Caco-2 (cell line): Measurements from ENCODE around the gene CDKN2A. TPM values are rescaled to one million over a fixed set of nuclear protein-coding genes. Genes with fewer than 3 reads are reported as not detected.

Experiments used
- Bru-seq: library from RNA; stranded (reverse); fragments of 400-500 nt; gene quantifications from one replicate; lab custom pipeline; 2021; lab: Mats Ljungman, UMichigan
- BruChase-seq, 2 experiments: library from RNA; stranded (reverse); fragments of 400-500 nt; gene quantifications; one replicate each; lab custom pipeline; 2021; lab: Mats Ljungman, UMichigan
- BruUV-seq: library from RNA; stranded (reverse); fragments of 400-500 nt; replicated peaks from 2 replicates; lab custom pipeline; 2021; lab: Mats Ljungman, UMichigan
- CTCF ChIA-PET: fragments of 300-600 bp; sonication (Branson Sonifier 250); formaldehyde crosslinking; loops from one replicate; lab custom pipeline; 2022; ENCODE audit warnings: antibody characterized with exemption; lab: Charles Lee
- POLR2A ChIA-PET: fragments of 300-600 bp; sonication (Branson Sonifier 250); formaldehyde crosslinking; loops from one replicate; lab custom pipeline; 2022; ENCODE audit warnings: antibody characterized with exemption; lab: Charles Lee
- DNase-seq, 2 experiments: peaks; one replicate each; pipeline versions ENCODE4 v3.0.0 to v3.0.0-alpha.2; 2020 to 2022
- H3K27me3 ChIP-seq: replicated peaks from 2 replicates; pipeline ENCODE4 v1.6.0; 2011; ENCODE audit warnings: low read length; ENCODE audit not compliant: control insufficient read depth, insufficient read depth
- H3K36me3 ChIP-seq: 2 replicates; pipeline ENCODE4 v1.5.1; 2011; ENCODE audit warnings: low read length; ENCODE audit not compliant: control insufficient read depth, insufficient read depth
- H3K4me1 ChIP-seq: fragments of 250-450 bp; sonication (Bioruptor Pico); 2 replicates; pipeline ENCODE4 v1.5.1; 2020; ENCODE audit warnings: mild to moderate bottlenecking
- H3K4me3 ChIP-seq: 2 replicates; pipeline ENCODE4 v1.5.1; 2011; ENCODE audit warnings: low read depth, mild to moderate bottlenecking, control low read depth, low read length
- H3K9me3 ChIP-seq: fragments of 250-450 bp; sonication (Bioruptor Pico); 2 replicates; pipeline ENCODE4 v1.5.1; 2020; ENCODE audit warnings: mild to moderate bottlenecking, moderate library complexity
- H3K27ac Mint-ChIP-seq: one replicate; pipeline ENCODE4 v1.8.0; 2022; ENCODE audit warnings: mixed read lengths; ENCODE audit not compliant: unreplicated experiment
- H3K27me3 Mint-ChIP-seq: one replicate; pipeline ENCODE4 v1.8.0; 2022; ENCODE audit warnings: mixed read lengths; ENCODE audit not compliant: insufficient read depth, unreplicated experiment
- H3K36me3 Mint-ChIP-seq: one replicate; pipeline ENCODE4 v1.8.0; 2022; ENCODE audit warnings: mild to moderate bottlenecking, mixed read lengths; ENCODE audit not compliant: insufficient read depth, unreplicated experiment
- H3K4me1 Mint-ChIP-seq: one replicate; pipeline ENCODE4 v1.8.0; 2022; ENCODE audit warnings: low read depth, mixed read lengths; ENCODE audit not compliant: unreplicated experiment
- H3K4me3 Mint-ChIP-seq: one replicate; pipeline ENCODE4 v1.8.0; 2022; ENCODE audit warnings: mild to moderate bottlenecking, moderate library complexity, mixed read lengths; ENCODE audit not compliant: unreplicated experiment
- H3K9me3 Mint-ChIP-seq: one replicate; pipeline ENCODE4 v1.8.0; 2022; ENCODE audit warnings: mixed read lengths; ENCODE audit not compliant: unreplicated experiment
- intact Hi-C: fragments of 100-400 bp; cut with micrococcal nuclease; formaldehyde crosslinking; loops from one replicate; pipeline ENCODE4 v1.10.0; 2022; ENCODE audit not compliant: unreplicated experiment
- long read RNA-seq: library from polyadenylated mRNA; stranded (forward); transcript quantifications from one replicate; pipeline ENCODE4 v2.0.0, GENCODE V29; 2022
- total RNA-seq: library from RNA; stranded (reverse); gene quantifications from 2 replicates; pipeline ENCODE4 v1.2.3, GENCODE V29; 2022
- TF ChIP-seq, protein P1 (sequence below), 2 experiments: fragments of 200-600 bp in 1 of 2; IDR thresholded peaks; 1 replicate in 1 of 2; 2 replicates in 1 of 2; pipeline versions ENCODE4 v1.5.1 to v1.8.0; 2011 to 2022; ENCODE audit warnings: antibody characterized with exemption in 1 of 2, control low read depth in 1 of 2, inconsistent platforms in 1 of 2, low read depth in 1 of 2, low read length in 1 of 2, mild to moderate bottlenecking in 1 of 2, moderate library complexity in 1 of 2; ENCODE audit not compliant: insufficient read depth in 1 of 2, severe bottlenecking in 1 of 2, unreplicated experiment in 1 of 2

CDKN2A gene
- 46.6 and 48.0 TPM in 2 replicates for total RNA-seq
- Bru-seq, nascent RNA = percentile 75 among the genes with signal in this experiment
- percentile 71 among the genes with signal in this experiment for BruChase-seq, experiment 1, labeled RNA remaining after a 2-hour chase
- percentile 60 among the genes with signal in this experiment for BruChase-seq, experiment 2, labeled RNA remaining after a 6-hour chase
- long read RNA-seq, transcript CDKN2A-214 (3 exons, 1,283 nt) = major isoform, 96 of 97 reads
- long read RNA-seq, partial matches to known transcripts = 0 of 97 reads
- long read RNA-seq, other reads (novel, unspliced or antisense) = 1 of 97 reads

DNA sequence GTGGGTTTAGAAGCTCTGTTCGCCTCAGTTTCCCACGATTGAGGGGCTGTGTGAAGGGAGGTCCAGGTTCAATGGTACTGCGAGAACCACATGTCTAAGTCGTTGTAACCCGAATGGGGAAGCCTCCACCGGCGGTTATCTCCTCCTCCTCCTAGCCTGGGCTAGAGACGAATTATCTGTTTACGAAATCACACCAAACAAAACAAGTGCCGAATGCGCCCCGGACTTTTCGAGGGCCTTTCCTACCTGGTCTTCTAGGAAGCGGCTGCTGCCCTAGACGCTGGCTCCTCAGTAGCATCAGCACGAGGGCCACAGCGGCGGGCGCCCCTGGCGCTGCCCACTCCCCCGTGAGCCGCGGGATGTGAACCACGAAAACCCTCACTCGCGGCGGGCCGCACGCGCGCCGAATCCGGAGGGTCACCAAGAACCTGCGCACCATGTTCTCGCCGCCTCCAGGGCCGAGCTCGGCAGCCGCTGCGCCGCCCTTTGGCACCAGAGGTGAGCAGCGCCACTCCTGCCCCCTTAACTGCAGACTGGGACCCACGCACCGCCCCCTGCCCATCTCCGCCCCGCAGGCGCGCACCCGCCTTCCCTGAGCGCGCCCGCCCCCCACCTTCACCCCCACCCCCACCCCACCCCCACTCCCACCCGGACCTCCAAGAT lies at the start of gene CDKN2A:
CDKN2A (minus strand) TSS at position 500 of the 663 bp plus-strand sequence.
- intact Hi-C loops = loop anchor here (1.0 kb wide), 2 partner anchors 15 to 181 kb away; partner anchors contain the start of gene CDKN2B
- Histone ChIP-seq H3K36me3 (no peaks in the 10 kb centered on the region), H3K9me3 (no peaks in the 10 kb centered on the region), H3K4me3 (peak within 1 kb of the TSS; percentile 60), H3K27me3 (no peaks in the 10 kb centered on the region), H3K4me1 (peaks cover 3% of the 10 kb centered on the region; the same call in 1 of the 2 replicates)
- Mint-ChIP-seq H3K4me1 (peaks cover 9% of the 10 kb centered on the region), H3K27ac (peak within 1 kb of the TSS; percentile 90), H3K27me3 (no peaks in the 10 kb centered on the region), H3K4me3 (peak within 1 kb of the TSS; percentile 86), H3K9me3 (no peaks in the 10 kb centered on the region), H3K36me3 (peaks cover 6% of the 10 kb centered on the region)
- DNase-seq = peak; percentile 81 to 82
- ChIA-PET POLR2A (interaction anchor here (0.6 to 1.5 kb wide), 4 partner anchors 15 to 180 kb away, joined by 3 to 9 read pairs (median 4); partner anchors contain the start of gene CDKN2B), CTCF (interaction anchor here (0.6 to 2.2 kb wide), 8 partner anchors 15 to 250 kb away, joined by 3 to 13 read pairs (median 4); partner anchors contain the start of gene CDKN2B)
- TF ChIP-seq, protein P1, sequence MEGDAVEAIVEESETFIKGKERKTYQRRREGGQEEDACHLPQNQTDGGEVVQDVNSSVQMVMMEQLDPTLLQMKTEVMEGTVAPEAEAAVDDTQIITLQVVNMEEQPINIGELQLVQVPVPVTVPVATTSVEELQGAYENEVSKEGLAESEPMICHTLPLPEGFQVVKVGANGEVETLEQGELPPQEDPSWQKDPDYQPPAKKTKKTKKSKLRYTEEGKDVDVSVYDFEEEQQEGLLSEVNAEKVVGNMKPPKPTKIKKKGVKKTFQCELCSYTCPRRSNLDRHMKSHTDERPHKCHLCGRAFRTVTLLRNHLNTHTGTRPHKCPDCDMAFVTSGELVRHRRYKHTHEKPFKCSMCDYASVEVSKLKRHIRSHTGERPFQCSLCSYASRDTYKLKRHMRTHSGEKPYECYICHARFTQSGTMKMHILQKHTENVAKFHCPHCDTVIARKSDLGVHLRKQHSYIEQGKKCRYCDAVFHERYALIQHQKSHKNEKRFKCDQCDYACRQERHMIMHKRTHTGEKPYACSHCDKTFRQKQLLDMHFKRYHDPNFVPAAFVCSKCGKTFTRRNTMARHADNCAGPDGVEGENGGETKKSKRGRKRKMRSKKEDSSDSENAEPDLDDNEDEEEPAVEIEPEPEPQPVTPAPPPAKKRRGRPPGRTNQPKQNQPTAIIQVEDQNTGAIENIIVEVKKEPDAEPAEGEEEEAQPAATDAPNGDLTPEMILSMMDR (IDR thresholded peaks at IDR 0.05; ENCODE audit: insufficient read depth in 1 of 2, low read depth in 1 of 2, low read length in 1 of 2, severe bottlenecking in 1 of 2, unreplicated experiment in 1 of 2) = no peak
- BruUV-seq = no TSS peak

DNA sequence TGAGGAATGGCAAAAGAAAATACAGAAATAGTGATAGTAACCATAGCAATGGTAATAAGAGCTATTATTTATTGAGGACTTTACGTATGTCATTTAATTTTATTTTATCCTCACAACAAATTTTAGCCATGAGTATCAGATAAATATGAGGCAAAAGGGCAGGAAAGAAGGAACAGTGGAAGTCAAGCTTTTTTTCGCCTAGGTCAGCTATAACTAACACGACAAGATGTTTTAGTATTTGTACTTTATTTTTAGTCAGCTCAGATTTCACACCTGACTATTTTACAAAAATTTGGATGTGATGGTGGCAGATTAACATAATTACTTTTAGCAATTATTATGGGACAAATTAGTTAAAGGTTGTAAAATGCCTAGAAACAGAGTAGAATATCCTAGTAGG lies 49.7 kb upstream of the CDKN2A start:
- Mint-ChIP-seq H3K4me3 (no peak overlapping the region), H3K36me3 (peaks cover 6% of the 10 kb centered on the region), H3K4me1 (no peaks in the 10 kb centered on the region), H3K27ac (no peak overlapping the region), H3K9me3 (no peaks in the 10 kb centered on the region), H3K27me3 (no peaks in the 10 kb centered on the region)
- H3K4me3 ChIP-seq = no peak overlapping the region
- no peaks in the 10 kb centered on the region for H3K36me3 ChIP-seq
- ChIA-PET POLR2A (no interaction called here), CTCF (no interaction called here)
- BruUV-seq = no TSS peak
- DNase-seq = no peak
- no peaks in the 10 kb centered on the region for H3K27me3 ChIP-seq
- TF ChIP-seq, protein P1 (IDR thresholded peaks at IDR 0.05; ENCODE audit: insufficient read depth in 1 of 2, low read depth in 1 of 2, low read length in 1 of 2, severe bottlenecking in 1 of 2, unreplicated experiment in 1 of 2) = no peak
- intact Hi-C loops = loop anchor here (2.0 kb wide), 2 partner anchors 75 to 195 kb away; no protein-coding TSS in a partner anchor
- H3K4me1 ChIP-seq = peaks cover 36% of the 10 kb centered on the region
- H3K9me3 ChIP-seq = no peaks in the 10 kb centered on the region

DNA sequence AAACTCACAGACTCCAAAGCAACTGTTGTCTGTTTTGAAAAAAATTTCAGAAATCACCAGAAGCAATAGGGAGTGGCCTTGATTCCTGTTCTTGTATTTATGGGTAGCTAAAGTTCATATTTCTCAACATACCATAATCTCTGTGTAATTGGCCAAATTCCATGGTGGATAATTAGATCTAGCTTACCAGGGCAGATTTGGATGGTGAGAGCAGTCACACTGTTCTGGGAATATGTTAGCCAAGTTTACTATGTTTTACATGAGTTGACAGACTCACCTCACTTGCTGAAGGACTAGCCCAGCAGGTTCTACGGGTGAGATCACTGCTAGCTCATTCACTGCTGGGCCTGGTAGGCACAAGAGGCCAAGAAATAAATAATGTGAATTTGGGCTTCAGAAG lies 47.6 kb upstream of the CDKN2A start:
- CTCF ChIA-PET = interaction anchor here (0.9 to 1.7 kb wide), 2 partner anchors 33 to 78 kb away, joined by 3 to 7 read pairs; partner anchors contain the start of gene CDKN2B
- intact Hi-C loops = loop anchor here (2.0 kb wide), 2 partner anchors 77 to 197 kb away; no protein-coding TSS in a partner anchor
- no peaks in the 10 kb centered on the region for H3K4me1 Mint-ChIP-seq
- peak; percentile 59 to 63 for DNase-seq
- no peaks in the 10 kb centered on the region for H3K27me3 ChIP-seq
- H3K9me3 ChIP-seq = no peaks in the 10 kb centered on the region
- TF ChIP-seq, protein P1 (IDR thresholded peaks at IDR 0.05; ENCODE audit: insufficient read depth in 1 of 2, low read depth in 1 of 2, low read length in 1 of 2, severe bottlenecking in 1 of 2, unreplicated experiment in 1 of 2) = no peak
- H3K4me1 ChIP-seq = peaks cover 30% of the 10 kb centered on the region
- H3K36me3 Mint-ChIP-seq = peaks cover 6% of the 10 kb centered on the region
- no peak overlapping the region for H3K4me3 ChIP-seq
- POLR2A ChIA-PET = interaction anchor here (0.6 kb wide), 2 partner anchors 33 to 81 kb away, joined by 3 to 9 read pairs; no protein-coding TSS in a partner anchor
- H3K9me3 Mint-ChIP-seq = no peaks in the 10 kb centered on the region
- no peaks in the 10 kb centered on the region for H3K27me3 Mint-ChIP-seq
- no peak overlapping the region for H3K4me3 Mint-ChIP-seq
- H3K36me3 ChIP-seq = no peaks in the 10 kb centered on the region
- no peak overlapping the region for H3K27ac Mint-ChIP-seq
- BruUV-seq = no TSS peak
